ENCODE data around the gene PRIMPOL.
"Not testable (repeated sequence)": the region's sequence is repeated elsewhere in the genome, so short reads cannot be mapped to it uniquely, and the experiment has no call there.

The PRIMPOL gene

GRCh38 chr4:184712322-184712721, 62.8 kb downstream of the PRIMPOL start:
- no peak for DNase-seq (ENCODE audit: low read depth in 2 of 2)

DNA sequence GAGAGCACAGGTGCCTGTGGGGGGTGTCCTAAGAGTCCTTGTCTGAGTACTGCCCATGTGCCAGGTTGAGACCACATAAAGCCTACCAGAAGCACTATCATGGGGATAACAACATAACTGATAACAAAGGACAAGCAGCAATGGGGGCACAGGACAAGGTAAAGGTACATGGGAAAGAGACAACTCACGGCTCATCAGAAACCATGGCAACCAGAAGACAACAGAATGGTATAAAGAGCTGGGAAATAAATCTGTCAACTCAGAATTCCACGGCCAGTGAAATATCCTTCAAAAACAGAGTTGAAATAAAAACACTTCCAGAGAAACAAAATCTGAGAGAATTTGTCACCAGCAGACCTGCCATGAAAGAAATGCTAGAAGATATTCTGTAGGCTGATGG, 64.3 kb downstream of the PRIMPOL start:
- no peak for DNase-seq (ENCODE audit: low read depth in 2 of 2)

GRCh38 chr4:184715526-184715925, 66.0 kb downstream of the PRIMPOL start:
- no peak for DNase-seq (ENCODE audit: low read depth in 2 of 2)

DNA sequence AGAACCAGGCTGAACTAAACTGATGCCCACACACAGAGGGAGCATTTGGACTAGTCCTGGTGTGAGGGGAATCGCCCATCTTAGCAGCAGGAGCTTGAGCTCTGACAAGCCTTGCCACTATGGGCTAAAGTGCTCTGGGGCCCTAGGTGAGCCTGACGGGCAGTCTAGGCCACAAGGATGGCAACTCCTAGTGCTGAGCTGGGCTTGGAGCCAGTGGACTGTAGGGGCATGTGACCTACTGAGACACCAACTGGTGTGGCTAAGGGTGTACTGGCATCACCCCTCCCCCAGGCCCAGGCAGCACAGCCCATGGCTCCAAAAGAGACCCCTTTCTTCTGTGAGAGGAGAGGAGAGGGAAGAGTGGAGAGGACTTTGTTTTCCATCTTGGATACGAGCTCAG, 69.9 kb downstream of the PRIMPOL start:
- DNase-seq (ENCODE audit: low read depth in 2 of 2) = no peak

- no peak for DNase-seq (ENCODE audit: low read depth in 2 of 2)
Measured at GRCh38 chr4:184721254-184721653, 71.7 kb downstream of the PRIMPOL start.

DNA sequence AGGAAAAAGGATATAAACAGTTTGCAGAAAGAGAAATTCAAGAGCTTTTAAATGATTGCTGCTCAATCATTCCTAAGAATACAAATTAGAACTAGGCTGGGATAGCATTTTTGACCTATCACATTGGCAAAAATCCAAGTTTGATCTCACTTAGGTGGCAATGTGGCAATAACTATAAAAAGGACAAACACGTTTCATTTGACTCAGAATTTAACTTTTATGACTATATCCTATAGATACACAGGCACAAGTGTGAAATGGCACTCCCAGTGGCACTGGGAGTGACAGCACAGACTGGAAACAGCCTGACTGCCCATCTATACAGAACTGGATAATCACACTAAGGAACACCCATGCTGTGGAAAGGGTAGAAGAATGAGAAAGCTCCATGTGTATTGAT, 73.3 kb downstream of the PRIMPOL start:
- DNase-seq (ENCODE audit: low read depth in 2 of 2) = no peak

GRCh38 chr4:184727430-184727829, 77.9 kb downstream of the PRIMPOL start:
- no peak for DNase-seq (ENCODE audit: low read depth in 2 of 2)

- no peak for DNase-seq (ENCODE audit: low read depth in 2 of 2)
Measured at GRCh38 chr4:184728858-184729257, 79.3 kb downstream of the PRIMPOL start.

DNA sequence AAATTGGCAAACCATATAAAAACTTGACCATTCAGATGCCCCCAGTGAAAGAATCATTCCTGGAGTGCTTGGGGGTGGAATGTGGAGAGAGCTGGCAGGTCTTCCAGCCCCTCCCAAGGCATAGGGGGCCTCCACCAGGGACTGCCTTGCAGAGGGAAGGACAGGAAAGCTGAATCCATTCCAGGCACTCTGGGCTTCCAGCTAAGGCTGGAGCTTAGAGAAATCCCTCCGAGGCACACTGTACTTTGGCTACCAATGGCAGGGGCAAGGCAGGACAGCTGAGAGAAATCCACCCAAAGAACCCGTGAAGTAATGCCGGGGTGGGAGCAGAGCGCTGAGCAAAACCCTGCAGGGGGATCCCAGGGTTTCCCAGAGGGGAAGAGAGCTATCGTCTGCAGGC, 80.4 kb downstream of the PRIMPOL start:
- no peak for DNase-seq (ENCODE audit: low read depth in 2 of 2)

DNA sequence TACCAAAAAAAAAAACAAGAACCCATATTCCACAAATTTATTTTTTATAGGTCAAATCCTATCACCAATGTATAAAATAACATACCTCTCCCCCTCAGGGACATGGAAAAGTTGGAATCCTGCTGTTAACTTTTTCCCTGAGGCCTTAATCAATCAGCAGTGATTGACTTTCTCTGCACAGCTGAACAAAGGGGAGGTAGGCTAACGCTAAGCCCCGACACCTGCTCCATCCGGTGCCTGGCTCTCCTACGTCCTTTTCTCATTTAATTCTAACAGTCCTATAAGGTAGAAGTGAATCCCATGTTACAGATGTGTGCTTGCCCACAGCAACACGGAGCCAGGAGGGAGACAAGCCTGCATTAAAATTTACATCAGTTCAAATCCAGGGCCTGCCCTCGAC, 81.5 kb downstream of the PRIMPOL start:
- no peak for DNase-seq (ENCODE audit: low read depth in 2 of 2)

DNA sequence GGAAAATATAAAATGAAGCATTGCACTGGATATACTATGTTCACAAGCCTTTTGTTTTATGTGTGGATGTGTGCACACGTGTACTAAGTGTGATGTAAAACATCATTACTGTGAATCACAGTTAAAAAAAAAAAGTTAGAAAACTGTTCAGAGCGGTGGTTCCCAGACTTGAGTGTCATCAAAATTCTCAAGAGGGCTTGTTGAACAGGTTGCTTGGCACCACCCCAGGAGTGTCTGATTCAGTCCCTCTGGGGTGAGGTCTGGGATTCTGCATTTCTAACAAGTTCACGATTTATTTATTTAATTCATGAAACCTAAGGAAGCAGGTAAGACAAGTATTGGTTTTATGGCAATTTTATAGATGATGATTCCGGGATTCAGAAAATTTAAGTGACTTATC, 82.6 kb downstream of the PRIMPOL start:
- DNase-seq (ENCODE audit: low read depth in 2 of 2) = no peak

DNA sequence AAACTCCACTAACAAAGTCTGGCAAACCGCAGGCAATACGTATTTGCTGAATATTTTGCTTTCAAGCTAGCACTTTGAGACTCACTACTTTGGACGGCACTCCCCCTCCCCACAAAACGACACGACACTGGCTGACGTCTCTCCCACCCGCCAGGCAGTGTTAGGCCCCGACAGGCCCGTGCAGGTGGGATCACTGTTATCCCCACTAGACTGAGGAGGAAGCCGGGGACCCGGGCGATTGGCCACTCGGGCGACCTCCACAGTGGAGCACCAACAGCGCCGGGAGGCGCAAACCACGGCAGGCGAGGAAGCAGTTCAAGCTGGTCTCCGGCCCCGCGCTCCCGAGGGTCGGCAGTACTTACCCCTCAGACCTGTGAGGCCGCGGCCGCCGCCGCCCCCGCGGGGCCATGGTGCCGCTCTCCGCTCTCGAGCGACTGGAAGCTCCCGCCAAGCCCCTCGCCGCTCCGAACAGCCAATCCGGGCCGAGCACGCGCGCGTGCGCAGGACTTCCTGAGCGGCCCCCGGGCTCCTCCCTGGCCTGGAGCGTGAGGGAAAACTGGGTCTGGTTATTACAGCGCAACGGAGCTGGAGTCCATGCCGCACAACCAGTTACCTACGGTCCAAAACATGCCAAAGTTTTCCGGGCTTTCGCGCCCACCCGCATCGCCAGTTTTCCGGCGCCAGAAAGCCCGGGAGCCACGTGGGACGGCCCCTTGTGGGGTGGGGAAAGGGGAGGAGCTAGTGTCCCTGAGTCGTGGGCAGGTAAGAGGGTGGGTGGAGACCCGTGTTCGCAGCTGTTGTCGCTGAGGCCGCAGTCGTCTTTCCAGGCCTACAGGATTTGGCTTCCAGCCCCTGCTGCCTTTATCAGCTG, 84.4 kb downstream of the PRIMPOL start, which contains the start of gene CENPU:
TSS of gene CENPU (minus strand) at position 443 of the 871 bp plus-strand sequence. CDS start at position 409, 34 bp downstream.
- DNase-seq (ENCODE audit: low read depth in 2 of 2) = peak; percentile 91 to 92

DNA sequence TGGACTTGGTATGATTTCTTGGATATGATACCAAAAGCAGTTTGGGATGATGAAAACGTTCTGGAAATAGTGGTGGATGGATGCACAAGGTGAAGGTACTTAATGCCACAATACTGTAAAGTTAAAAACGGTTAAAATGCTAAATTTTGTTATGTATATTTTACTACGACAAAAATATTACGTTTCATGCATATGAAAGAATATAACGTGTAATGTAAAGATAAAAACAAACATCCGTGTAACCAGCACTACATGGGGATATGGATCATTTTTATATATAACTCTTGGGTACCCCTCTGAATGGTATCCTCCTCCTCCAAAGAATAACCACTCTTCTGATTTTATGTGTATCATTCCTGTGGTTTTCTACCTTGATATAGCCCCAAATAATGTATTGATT, 85.2 kb downstream of the PRIMPOL start:
- DNase-seq (ENCODE audit: low read depth in 2 of 2) = no peak

GRCh38 chr4:184739575-184739974, 90.0 kb downstream of the PRIMPOL start:
- not testable (repeated sequence) for DNase-seq (ENCODE audit: low read depth in 2 of 2)

DNA sequence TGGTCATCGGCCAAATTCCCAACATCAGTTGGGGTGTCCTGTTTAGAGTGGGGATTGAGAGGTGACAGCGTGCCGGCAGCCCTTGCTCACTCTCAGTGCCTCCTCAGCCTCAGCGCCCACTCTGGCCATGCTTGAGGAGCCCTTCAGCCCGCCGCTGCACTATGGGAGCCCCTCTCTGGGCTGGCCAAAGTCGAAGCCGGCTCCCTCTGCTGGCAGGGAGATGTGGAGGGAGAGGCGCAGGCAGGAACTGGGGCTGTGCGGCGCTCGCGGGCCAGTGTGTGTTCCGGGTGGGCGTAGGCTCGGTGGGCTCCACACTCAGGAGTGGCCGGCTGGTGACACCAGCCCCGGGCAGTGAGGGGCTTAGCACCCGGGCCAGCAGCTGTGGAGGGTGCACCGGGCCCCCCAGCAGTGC, 91.4 kb downstream of the PRIMPOL start:
- DNase-seq (ENCODE audit: low read depth in 2 of 2) = no peak

DNA sequence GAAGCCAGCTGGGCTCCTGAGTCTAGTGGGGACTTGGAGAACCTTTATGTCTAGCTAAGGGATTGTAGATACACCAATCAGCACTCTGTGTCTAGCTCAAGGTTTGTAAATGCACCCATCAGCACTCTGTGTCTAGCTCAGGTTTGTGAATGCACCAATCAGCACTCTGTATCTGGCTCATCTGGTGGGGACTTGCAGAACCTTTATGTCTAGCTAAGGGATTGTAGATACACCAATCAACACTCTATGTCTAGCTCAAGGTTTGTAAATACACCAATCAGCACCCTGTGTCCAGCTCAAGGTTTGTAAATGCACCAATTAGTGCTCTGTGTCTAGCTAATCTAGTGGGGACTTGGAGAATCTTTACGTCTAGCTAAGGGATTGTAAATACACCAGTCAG, 92.1 kb downstream of the PRIMPOL start:
- DNase-seq (ENCODE audit: low read depth in 2 of 2) = not testable (repeated sequence)

DNA sequence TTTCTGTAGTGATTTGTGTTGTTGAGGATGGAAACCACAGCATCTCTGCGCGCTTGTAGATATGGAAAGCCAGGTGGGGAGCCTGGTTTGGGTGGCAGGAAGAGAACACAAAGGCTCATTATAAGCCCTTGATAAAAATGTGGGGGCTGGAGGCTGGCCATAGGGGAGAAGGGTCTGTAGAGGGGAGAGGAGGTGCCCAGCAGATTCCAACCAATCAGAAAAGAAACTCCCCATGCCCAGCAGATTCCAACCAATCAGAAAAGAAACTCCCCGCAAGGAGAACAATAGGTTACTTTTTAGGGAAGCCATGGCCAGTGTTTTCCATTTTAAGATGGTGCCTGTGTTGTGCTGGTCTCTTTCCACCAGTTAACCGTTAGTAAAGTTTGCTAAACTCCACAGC, 94.1 kb downstream of the PRIMPOL start:
- DNase-seq (ENCODE audit: low read depth in 2 of 2) = no peak

GRCh38 chr4:184744236-184744635, 94.7 kb downstream of the PRIMPOL start:
- no peak for DNase-seq (ENCODE audit: low read depth in 2 of 2)
